Measurements from ENCODE around the gene SERP1.

GRCh38 chr3:150520408-150520807 is 25.9 kb downstream of the SERP1 start:
- TF ChIP-seq CTCF (IDR thresholded peaks at IDR 0.05) (no peak), POLR2A (IDR thresholded peaks at IDR 0.05) (no peak)
